NCI-H187 treated with DMSO at 0.1 percent for 48 hours (cell line): ENCODE data around the gene ARMH3.

Source experiments
- DNase-seq: peaks from one replicate; lab custom pipeline; 2025; lab: John Stamatoyannopoulos, UW

The ARMH3 gene

DNA sequence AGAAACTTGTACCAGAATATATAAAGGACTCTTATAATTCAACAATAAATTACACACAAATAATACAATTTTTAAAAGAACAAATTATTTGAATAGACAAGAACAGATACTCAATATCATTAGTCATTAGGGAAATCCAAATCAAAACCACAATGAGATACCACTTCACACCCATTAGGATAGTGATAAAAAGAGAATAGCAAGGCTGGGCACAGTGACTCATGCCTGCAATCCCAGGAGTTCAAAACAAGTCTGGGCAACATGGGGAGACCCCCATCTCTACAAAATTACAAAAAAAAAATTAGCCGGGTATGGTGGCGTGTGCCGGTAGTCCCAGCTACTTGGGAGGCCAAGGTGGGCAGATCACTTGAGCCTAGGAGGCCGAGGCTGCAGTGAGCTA lies 160.2 kb downstream of the ARMH3 start:
- no peak for DNase-seq

DNA sequence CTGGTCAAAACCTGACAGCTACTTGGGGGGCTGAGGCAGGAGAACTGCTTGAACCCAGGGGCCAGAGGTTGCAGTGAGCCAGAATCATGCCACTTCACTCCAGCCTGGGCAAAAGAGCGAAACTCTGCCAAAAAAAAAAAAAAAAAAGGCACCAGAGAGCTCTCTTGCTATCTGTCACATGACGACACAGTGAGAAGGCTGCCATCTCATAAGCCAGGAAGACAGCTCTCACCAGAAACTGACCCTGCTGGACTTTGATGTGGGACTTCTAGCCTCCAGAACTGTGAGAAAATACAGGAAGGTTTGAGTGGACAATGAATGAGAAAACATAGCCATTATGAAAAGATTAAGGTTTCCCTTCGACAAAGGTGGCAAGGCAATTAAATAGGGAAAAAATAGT lies 161.2 kb downstream of the ARMH3 start:
- DNase-seq = no peak

DNA sequence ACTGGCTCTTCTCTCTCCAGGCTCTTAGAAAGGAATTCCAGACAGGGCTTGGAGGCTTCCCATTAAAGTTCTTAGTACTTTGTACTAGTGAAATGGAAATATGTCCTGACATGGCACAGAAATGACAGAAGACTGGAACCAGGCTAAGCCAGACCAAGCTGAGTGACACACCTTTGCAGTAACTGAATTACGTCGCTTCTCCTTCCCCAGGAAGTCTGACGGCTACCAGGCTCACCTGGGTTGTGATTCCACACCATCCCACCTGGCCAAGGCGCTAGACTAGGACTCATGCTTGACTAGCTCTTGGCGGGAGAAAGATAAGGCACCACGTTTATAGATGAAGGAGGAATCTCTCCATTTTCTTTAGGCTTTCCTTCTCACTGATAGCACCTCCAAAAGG lies 161.7 kb downstream of the ARMH3 start:
- DNase-seq = no peak

DNA sequence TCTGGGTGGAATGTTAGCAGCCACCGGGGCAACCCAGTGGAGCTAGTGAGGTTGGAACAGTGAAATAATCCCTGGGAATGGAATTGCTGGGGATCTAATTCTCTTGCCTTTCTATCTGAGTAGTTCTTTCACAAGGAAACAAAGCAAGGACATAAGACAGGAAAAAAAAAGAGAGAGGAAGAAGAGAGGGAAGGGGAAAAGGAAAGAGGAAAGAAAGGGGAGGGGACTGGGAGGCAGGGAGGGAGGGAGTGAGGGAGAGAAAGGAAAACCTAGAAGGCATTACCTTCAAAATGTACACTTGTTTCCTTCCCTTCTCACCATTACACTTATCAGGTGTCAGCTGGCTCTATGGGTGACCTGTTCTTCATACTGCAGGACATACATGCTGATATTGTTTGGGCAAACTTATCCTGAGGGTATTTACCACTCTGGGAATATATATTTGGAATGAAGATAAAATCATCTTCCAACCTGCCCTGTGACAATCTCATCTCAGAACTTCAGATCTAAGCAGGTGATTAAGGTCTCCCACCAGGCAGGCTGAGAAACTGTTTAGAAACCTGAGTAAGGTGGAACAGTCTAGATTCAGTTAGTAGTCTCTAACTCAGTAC lies 162.4 kb downstream of the ARMH3 start:
- no peak for DNase-seq

DNA sequence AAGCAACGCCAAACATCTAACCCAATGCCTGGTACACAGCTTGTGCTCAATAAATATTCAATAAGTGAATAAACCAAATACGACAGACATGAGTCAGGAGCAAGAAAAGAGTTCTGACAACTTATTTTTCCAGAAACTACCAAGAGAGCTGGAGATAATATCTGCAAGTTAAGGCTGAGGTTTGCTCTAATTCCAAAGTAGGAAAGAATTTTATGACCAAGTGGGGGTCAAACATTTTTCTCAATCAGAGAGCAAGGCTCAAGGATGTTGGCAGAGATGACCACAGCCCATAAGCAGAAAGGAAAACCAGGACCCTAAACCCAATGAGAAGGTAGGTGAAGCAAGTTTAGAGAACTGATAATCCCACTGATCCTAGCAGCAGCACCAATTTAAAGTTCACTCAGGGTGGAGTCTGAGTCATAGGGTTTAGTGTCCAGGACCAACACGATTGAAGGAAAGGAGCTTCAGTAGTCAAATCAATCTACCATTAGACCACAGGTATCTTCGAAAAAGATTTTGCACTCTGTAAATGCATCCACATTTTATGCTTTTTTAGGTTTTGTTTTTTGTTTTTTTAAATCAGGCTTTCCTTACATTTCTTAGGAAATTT lies 163.1 kb downstream of the ARMH3 start:
- DNase-seq = no peak

DNA sequence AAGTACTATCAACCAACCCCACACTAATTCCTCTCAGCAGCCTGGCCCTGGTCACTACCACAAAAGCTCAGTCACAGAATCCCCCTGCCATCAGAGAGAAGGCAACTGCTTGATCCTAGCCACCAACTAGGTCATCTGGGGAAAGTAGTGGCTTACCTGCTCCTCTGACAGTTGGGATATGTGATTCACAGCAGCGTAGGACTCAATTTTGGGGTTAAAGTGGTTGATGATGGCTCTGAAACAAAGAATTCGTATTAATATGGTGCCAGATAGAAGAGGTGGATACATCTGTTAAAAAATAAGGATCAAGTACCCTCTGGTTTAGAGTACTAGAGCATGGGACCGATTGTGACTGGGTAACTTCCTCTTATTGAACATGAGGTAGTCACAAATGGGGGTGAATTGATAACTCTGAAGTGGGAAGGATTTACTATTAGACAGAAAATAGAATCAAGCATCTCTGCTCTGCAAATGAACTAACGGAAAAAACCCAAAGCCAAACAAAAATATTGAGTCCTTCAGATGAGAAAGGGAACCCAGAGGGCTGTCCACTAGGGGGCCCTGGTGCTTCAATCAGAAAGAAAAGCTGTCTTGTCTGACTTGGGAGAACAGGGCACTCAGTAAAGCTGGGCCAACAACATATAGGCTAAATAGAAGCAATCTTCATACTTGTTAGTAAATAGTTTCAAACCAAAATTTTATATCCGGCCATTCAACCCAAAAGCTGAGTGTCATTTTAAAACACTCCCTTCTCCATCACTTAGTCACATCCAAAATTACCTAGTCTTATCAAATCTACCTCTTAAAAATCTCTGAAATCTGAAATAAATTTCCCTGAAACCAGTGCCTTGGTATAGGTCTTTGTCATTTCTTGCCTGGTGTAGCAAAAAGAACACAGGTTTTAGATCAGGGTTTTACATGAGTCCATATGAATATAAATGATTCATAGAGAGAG lies 166.4 kb downstream of the ARMH3 start:
- DNase-seq = no peak

DNA sequence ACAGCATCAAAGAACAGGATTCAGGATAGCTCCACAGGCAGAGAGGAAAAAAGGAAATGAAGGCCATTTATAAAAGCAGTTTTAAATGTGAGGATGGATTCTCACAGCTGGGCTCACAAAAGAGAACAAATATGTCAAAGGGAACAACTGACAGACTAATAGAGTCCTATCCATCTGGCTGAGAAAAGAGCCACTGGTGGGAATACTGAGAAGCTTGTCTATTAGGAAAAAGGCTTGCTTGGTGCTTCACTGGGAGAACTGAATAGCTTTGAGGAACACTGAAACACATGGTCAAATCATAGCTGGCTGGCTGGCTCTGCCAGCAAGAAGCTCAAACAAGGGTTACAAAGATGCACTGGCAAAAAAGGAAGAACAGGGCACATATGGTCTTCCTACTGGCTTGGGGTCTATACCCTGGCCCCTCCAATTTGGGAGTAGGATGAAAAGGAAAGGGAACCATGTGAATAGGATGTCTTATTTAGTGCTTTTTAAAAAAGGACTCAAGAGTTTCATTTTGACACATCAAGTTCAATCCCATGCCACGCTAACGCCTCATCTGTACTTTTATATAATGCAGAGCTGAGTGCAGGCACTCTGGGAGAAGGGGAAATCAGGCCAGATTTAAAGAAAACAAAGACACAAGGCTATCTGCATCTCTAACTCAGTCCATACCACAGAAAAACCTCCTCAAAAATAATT lies 167.6 kb downstream of the ARMH3 start:
- DNase-seq = no peak

DNA sequence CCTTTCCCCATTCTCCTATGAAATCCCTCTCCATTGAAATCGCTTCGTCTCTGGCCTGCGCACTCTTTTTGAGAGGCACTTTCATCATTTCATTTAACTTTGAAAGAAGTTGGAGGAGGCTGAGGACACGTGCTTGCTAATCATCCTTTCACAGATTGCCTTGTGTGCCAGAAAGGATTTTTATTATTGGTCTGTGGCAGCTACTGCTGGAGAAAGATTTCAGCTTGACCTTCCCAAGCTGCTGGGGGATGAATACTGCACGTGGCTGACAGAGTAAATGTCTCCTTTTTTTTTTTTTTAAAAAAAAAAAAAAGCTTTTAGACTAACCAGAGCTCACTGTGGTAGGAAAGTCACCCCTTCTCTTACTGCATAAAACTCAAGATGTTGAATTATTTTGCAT lies 168.2 kb downstream of the ARMH3 start:
- no peak for DNase-seq

DNA sequence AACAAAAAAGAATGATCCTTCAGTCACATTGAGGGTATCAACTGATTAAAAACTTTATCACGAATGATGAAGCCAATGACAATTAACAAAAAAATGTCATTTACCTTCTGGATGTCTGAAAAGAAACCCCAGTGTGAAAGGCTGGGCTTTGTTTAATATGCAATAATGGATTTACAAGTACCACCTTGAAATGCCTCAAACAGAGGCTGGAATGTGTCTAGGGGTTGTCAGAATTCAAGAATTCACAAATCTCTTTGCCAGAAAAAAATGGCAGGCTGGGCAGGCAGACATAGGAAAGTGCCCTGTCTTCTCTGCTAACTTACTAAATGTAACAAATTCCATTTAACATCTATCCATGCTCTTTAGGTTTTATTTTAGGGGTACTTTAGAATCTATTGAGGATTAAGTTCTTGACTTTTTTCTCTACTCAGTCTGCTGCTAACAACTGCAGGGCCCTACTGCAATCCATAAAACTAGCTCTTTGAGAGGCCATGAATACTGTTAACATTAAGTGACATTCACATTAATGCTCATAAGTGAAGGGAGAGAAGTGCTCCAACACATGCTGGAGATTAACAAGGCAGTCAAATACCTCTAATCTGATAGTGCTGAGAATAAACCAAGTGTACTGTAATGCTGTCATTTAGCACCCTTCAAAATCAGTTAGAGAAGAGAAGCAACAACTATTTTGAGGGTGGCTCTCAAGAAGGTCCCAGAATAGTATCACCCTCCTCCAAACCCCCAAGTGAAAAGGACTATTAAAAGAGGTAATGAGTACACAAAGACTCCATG lies 169.3 kb downstream of the ARMH3 start:
- DNase-seq = no peak

DNA sequence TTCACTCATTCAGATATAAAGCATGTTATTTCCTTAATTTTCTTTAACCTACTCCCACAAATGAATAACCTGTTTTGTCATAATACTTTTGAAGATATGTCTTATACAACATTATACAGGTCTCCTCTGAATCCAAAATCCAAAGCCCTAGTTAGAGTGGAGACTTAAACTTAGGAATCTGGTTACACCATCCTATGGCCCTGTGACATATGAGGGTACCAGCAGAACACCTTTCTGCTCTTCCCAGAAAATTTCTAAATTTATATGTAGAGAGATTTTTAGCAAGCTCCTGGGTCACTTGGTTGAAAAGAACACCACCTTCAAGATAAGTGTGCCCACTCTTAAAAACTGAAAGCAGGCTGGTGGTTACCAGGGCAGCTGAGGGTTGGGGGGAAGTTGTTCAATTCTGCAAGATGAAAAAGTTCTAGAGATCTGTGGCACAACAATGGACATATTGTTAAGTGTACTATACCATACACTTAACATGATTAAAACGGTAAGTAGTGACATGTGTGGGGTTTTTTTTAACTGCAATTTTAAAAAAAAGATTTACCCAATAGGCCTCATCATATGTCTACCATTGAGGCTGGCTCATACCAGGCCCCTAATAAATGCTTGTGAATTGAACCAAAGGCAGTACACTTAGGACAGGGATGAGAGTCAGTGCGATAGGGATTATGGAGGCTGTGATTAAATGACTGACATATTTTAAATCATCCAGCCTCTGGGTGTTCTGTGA lies 174.8 kb downstream of the ARMH3 start:
- no peak for DNase-seq

DNA sequence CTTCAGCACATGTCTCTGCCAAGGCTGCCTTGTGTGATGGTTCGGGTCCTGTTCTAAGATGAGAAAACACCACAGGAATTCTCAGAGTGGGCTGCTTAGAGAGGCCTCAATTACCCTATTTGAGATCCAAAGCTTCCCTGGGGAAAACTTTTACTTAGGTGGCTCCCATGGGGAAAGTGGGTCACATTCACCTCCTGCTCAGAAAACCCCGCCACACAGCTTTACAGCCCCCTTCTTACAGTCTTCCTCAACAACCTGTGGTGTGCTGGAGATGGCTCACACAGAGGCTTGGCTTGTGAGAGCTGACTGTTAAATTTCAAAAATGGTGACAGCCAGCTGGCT lies 175.8 kb downstream of the ARMH3 start:
- DNase-seq = no peak

DNA sequence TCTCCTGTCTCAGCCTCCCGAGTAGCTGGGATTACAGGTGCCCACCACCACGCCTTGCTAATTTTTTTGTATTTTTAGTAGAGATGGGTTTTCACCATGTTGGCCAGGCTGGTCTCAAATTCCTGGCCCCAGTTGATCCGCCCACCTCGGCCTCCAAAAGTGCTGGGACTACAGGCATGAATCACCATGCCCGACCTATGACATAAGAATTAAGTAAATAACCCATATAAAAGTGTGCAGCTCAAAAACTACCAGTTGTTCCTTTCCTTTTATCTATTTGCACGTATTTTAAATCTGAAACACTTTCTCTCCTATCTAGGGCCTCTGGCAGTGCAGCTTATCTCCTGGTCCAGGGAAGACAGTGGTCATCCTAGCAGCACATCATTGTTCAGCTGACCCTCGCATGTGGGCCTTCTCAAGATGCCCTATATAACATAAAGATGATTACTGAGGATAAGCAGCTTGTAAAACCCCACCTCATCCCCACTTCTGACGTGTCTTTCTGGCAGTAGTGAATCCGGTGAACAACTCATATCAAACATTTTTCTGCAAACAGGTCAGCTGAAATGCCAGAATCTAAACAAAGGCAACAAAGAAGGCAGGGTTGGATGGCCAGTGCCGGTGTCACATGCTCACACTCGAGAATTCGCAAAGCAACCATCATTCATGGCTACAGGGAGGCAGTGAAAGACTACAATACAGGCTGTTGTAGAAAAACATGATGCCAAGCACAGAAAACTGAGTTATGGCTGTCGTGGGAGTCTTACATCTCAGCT lies 176.3 kb downstream of the ARMH3 start:
- DNase-seq = no peak

DNA sequence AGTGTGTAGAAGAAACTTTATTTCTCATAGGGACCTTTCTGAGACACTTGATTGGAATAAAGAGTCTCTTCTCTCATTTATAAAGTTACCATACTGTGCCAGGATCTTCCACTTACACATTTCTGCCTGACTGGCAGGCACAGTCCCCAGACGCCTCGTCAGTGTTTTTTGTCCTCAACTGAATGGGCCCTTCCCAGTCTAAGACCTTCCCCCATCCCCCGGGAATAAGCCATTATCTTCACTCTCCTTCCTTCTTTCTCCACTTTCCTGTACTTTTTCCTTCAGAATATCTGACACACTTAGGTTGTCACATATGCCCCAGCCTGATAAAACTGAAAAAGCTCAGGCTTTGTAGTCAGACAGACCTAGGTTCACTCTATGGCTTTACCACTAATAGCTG lies 177.1 kb downstream of the ARMH3 start:
- no peak for DNase-seq

DNA sequence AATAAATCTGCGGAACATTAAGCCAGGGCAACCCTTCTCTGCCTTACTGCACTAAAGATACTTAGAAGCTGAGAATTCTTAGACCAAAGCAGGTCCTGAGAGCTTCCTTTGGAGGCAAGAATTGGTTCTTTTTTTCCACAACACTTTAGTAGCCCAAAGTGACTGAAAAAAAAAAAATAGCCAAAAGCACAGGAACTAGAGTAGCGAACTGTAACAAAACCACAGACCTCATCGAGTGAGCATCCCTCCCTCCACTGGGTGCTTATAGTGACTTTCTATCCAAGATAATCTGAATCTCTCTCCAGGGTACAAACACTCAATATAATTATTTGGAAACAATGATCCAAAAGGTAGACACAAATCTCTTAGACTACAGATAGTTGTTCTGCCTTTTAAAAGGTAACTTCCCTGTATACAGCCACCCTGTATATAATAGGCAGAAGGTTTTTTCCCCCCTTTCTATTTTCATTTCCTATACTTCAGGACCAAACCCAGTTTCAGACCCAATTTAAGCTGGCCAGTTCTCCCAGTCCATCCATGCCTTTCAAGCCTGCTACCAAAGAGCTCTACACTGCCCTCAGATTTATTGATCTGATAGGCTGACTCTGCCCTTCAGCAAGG lies 180.8 kb downstream of the ARMH3 start:
- no peak for DNase-seq

DNA sequence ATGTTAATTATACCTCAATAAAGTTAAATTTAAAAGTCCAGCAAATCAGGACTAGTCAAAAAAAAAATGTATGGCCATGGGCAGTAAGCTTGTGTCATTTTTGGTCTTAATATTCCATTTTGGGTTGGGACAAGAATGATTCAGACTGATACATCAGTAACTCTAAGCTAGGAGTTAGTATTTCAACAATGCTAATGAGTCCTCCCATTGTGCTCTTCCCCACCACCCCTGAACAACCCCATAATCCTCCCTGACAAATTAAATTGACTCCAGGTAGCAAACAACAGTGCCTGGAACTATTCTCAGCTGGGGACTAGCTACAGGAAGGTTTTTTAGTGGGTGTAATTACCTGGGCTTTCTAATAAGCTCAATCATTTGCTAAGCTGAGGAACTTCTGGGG lies 181.7 kb downstream of the ARMH3 start:
- DNase-seq = no peak

DNA sequence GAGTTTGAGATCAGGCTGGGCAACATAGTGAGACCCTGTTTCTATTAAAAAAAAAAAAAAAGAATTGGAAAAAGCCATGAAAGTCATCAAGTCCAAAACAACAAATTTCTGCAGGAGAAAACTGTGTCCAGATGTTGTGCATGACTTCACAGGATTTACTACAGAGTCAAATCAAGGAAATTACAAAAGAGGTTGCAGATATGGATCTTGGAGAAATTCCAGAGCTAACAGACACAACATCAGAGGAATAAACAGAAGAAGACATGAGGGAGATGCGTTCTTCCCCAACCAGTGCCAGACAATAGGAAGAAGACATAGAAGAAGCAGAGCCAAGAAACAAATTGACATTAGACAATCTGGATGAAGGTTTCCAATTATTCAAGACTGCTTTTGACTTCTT lies 188.0 kb downstream of the ARMH3 start:
- no peak for DNase-seq

DNA sequence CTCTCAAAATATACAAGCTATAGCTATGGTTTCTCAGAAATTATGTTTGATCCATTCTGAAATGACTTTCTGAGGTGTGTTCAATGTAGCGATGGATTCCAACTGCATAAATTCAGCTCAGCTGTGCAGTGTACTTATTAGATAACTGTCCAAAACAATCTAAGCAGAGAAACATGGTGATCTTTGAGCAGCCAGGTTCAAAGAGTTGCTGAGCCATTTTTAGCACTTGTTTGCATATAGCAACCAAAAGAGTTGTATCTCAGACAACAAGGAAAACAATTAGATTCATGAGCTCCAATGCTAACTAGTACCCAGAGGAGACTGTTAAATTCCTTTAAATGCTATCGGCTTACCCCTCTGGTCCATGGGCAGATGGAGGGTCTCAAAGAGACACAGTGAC lies 196.4 kb downstream of the ARMH3 start:
- no peak for DNase-seq

DNA sequence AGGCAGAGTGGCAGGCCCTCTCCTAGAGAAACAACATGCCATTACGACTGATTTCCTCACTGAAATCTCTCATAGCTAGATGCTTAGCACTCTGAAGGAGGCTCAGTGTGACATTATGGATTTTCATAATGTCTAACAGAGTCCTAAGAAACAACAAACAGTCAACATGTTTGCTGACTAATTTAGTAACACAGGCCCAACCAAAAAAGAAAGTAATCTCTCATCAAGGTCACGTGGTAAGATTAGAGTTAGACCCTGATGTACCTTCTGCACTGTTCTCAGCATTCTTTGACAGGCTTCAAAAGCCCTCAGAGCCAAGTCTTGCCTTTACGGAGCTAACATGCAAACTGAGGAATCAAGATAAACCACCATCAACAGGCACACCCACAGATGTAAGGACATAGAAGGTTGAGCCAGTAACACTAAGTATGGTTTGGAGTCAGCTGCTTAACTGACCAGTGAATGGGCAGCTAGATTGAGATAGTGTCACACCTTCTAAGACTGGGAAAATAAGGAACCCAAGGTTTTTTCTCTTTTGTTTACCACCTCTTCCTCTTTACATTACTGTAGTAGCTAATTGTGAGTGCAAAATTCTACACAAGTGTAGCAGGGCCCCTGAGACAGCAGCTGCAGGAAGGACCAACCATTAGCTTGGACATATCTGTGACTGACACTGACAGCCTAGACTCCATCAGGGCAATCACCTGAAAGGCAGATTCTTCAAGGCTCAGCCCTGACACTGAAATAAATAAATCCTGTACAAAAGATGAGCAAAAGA lies 197.1 kb downstream of the ARMH3 start:
- no peak for DNase-seq

DNA sequence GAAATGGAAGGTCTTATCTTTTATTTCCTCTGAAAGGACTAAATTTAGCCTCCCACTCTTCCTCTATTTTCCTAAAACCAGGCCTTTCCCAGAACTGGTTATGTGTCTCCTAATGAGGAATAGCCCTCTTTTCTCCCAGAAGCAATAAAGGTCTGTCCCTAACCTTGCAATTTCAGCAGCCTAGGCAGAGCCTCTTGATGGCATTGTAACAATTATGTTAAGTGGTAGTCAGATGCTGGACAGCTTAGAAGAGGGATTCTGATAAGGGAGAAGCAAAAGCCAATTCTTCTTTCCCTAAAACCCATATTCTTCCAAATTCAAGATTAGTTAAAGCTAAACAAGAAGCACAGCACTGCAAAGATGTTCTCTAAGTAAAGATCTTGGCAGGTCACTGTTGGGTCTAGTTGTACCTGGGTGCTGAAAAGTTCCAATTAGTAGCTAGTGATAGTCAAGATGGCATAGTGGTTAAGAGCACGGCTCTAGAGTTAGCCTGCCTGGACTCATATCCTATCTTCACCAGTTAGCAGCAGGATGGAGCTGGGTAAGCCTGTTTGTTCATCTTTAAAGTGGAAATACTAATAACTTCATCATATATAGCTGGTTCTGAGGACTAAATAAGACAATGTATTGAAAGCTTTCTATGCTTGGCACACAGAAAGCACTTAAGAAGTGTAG lies 198.0 kb downstream of the ARMH3 start:
- DNase-seq = no peak
